Stomach (tissue), 9 donors: ENCODE data around the gene PPP3CA. TPM values are rescaled to one million over a fixed set of nuclear protein-coding genes. Genes with fewer than 3 reads are reported as not detected.

Experiments used
- DNase-seq, 2 donors: peaks; one replicate each; pipeline versions ENCODE4 v3.0.0 to v3.0.0-alpha.2; 2013 to 2019
- H3K27ac ChIP-seq, 5 donors: fragments of 200-600 bp in 4 of 5; sonication (generic) in 4 of 5; one replicate each; pipeline ENCODE4 v1.5.1; 2013 to 2019; ENCODE audit warnings: mild to moderate bottlenecking in 1 of 5, moderate library complexity in 1 of 5
- H3K27me3 ChIP-seq, 3 donors: fragments of 200-600 bp; sonication (generic); one replicate each; pipeline ENCODE4 v1.5.1; 2017 to 2019; ENCODE audit warnings: mixed run types in 1 of 3
- H3K36me3 ChIP-seq, 4 donors: fragments of 200-600 bp; sonication (generic); 1 replicate in 3 of 4; 2 replicates in 1 of 4; pipeline ENCODE4 v1.5.1; 2016 to 2019
- H3K4me1 ChIP-seq, 4 donors: fragments of 200-600 bp; sonication (generic); one replicate each; pipeline ENCODE4 v1.5.1; 2016 to 2019
- H3K4me3 ChIP-seq, 4 donors: fragments of 200-600 bp; sonication (generic) in 3 of 4; one replicate each; pipeline ENCODE4 v1.5.1; 2016 to 2019; ENCODE audit warnings: mild to moderate bottlenecking in 1 of 4
- H3K9me3 ChIP-seq, 4 donors: fragments of 200-600 bp; sonication (generic); one replicate each; pipeline ENCODE4 v1.5.1; 2016 to 2019
- CTCF ChIP-seq, 7 experiments: fragments of 450-650 bp in 4 of 7; fragments of 200-600 bp in 3 of 7; sonication (generic) in 3 of 7; IDR thresholded peaks; one replicate each; pipeline ENCODE4 v1.5.1; 2016 to 2019; ENCODE audit warnings: antibody characterized with exemption in 7 of 7, control low read depth in 2 of 7, mild to moderate bottlenecking in 1 of 7
- EP300 ChIP-seq: sonication (generic); formaldehyde crosslinking; IDR thresholded peaks from one replicate; pipeline ENCODE4 v1.6.1; 2017; ENCODE audit warnings: antibody characterized with exemption
- POLR2A ChIP-seq, 4 donors: fragments of 450-650 bp; IDR thresholded peaks; one replicate each; pipeline ENCODE4 v1.6.1; 2016; ENCODE audit warnings: antibody characterized with exemption in 4 of 4, control low read depth in 2 of 4, mild to moderate bottlenecking in 1 of 4, moderate library complexity in 1 of 4
- POLR2AphosphoS5 ChIP-seq, 3 donors: sonication (generic); formaldehyde crosslinking; IDR thresholded peaks; one replicate each; pipeline ENCODE4 v1.6.1; 2016; ENCODE audit warnings: antibody characterized with exemption in 3 of 3
- WGBS, 5 donors: extraction: QIAGEN DNeasy Blood & Tissue Kit in 3 of 5; methylation state at CpG; one replicate each; pipeline versions ENCODE4 v1.1.5 to v1.1.7; 2013 to 2018; 5-methylcytosine and 5-hydroxymethylcytosine counted together
- intact Hi-C: fragments of 100-400 bp; cut with DNase I; formaldehyde crosslinking; loops from one replicate; pipeline ENCODE4 v1.15.1; 2023; ENCODE audit warnings: low total_unique reads
- polyA plus RNA-seq, 3 donors: library from polyadenylated mRNA; stranded (reverse); fragments of 200-250 nt; gene quantifications; one replicate each; pipeline ENCODE4 v1.2.3, GENCODE V29; 2013
- total RNA-seq, 5 donors: library from RNA; depleted of rRNA; stranded (reverse); fragments of >200 nt; gene quantifications; one replicate each; pipeline versions ENCODE4 v1.1.0 to v1.2.3, GENCODE V29; 2014 to 2016
- donor health status: healthy with polysubstance abuse.
- donor health status: Bipolar disorder and iron deficiency.
- donor health status: healthy.

The PPP3CA gene
- total and polyA plus RNA-seq, 8 donors: 8.9 to 62.4 (median 20.6) TPM

DNA sequence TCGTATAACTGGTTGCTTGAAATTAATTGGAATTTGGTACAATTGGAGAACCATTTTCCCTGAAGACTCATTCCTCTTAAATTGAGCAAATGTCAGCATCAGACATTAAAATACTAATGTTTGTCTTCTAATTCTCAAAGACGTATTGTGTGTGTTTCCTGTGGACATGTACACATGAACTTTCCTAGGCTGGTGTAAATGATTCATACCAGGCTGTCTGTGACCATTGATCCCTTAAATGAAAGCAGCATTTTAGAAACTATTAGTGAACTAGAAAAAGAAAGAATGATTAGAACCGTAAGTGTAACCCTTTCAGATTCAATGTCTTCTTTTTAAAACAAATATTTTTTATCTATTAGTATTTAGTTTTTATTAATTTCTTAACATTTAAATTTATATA, 332.9 kb downstream of the PPP3CA start:
- Histone ChIP-seq H3K27ac (no peak overlapping the region), H3K4me3 (no peak overlapping the region), H3K4me1 (peaks cover 0 to 8% (median 0%) of the 10 kb centered on the region in 4 donors), H3K27me3 (no peaks in the 10 kb centered on the region), H3K36me3 (no peaks in the 10 kb centered on the region), H3K9me3 (no peaks in the 10 kb centered on the region)
- 49 to 58% (median 54%) methylated on average over 3 of the region's 3 CpGs for WGBS, 5 donors
- no peak for DNase-seq
- TF ChIP-seq POLR2AphosphoS5 (IDR thresholded peaks at IDR 0.05): no peak
- no peak for TF ChIP-seq POLR2A (IDR thresholded peaks at IDR 0.05)
- TF ChIP-seq CTCF (IDR thresholded peaks at IDR 0.05): no peak
- no peak for TF ChIP-seq EP300
- intact Hi-C loops: no loop called here

GRCh38 chr4:101010987-101011386, 336.3 kb downstream of the PPP3CA start:
- TF ChIP-seq EP300 (no peak), POLR2AphosphoS5 (IDR thresholded peaks at IDR 0.05) (no peak), POLR2A (IDR thresholded peaks at IDR 0.05) (no peak), CTCF (IDR thresholded peaks at IDR 0.05) (no peak)
- Histone ChIP-seq H3K36me3 (no peaks in the 10 kb centered on the region), H3K9me3 (no peaks in the 10 kb centered on the region), H3K4me3 (no peak overlapping the region), H3K27ac (no peak overlapping the region), H3K27me3 (no peaks in the 10 kb centered on the region), H3K4me1 (peaks cover 0 to 8% (median 0%) of the 10 kb centered on the region in 4 donors)
- intact Hi-C loops: no loop called here
- no peak for DNase-seq
- 45 to 70% (median 63%) methylated on average over 1 of the region's 1 CpG for WGBS, 5 donors

DNA sequence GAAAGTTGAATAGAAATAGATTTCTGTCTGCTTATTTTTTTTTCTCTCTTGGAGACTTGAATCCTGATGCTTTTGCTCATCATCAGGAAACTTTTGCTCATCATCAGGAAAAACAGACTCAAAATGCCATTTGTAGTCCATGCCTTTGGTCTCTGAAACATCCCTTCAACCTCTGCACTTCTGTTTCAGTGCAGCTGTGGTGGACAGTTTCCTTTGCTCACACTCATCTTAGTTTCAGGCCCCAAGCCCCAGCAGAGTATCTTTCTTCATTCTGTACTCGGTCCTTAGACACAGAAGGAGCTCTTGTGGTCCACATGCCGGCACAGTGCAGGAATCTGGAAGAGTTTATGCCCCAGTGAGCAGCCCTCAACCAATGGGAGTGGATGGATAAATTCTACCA, 337.9 kb downstream of the PPP3CA start:
- Histone ChIP-seq H3K4me3 (no peak overlapping the region), H3K27me3 (no peaks in the 10 kb centered on the region), H3K4me1 (peaks cover 0 to 8% (median 0%) of the 10 kb centered on the region in 4 donors), H3K27ac (no peak overlapping the region), H3K9me3 (no peaks in the 10 kb centered on the region), H3K36me3 (no peaks in the 10 kb centered on the region)
- intact Hi-C loops: no loop called here
- WGBS, 5 donors: 74 to 90% (median 83%) methylated on average over 2 of the region's 2 CpGs
- DNase-seq: no peak
- TF ChIP-seq POLR2AphosphoS5 (IDR thresholded peaks at IDR 0.05) (no peak), EP300 (no peak)

DNA sequence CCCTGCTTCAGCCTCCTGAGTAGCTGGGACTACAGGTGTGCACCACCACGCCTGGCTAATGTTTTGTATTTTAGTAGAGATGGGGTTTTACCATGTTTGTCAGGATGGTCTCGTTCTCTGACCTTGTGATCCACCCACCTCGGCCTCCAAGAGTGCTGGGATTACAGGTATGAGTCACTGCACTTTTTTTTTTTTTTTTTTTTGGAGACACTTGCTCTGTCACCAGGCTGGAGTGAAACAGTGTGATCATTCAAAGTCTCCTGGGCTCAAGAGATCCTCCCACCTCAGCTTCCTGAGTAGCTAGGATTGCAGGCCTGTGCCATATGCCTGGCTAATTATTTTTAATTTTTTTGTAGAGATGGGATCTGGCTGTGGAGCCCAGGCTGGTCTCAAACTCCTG, 338.8 kb downstream of the PPP3CA start:
- intact Hi-C loops: no loop called here
- WGBS, 5 donors: 83 to 95% (median 87%) methylated on average over 3 of the region's 3 CpGs
- no peak for TF ChIP-seq POLR2A (IDR thresholded peaks at IDR 0.05)

DNA sequence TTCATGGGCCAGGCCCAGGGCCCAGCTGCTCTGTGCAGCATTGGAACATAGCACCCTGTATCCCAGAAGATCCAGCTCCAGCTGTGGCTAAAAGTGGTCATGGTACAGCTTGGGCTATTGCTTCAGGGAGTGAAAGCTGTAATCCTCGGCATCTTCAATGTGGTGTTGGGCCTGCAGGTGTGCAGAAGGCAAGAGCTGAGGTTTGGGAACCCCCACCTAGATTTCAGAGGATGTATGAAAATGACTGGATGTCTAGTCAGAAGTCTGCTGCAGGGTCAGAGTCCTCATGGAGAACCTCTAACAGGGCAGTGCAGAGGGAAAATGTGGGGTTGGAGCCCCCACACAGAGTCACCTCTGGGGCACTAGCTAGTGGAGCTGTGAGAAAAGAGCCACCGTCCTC, 341.7 kb downstream of the PPP3CA start:
- 58 to 97% (median 90%) methylated on average over 2 of the region's 2 CpGs for WGBS, 5 donors
- H3K27me3 ChIP-seq: no peaks in the 10 kb centered on the region
- H3K36me3 ChIP-seq: no peaks in the 10 kb centered on the region
- intact Hi-C loops: no loop called here
- H3K4me1 ChIP-seq: peaks cover 0 to 8% (median 0%) of the 10 kb centered on the region in 4 donors
- no peak overlapping the region for H3K4me3 ChIP-seq
- TF ChIP-seq EP300: no peak
- TF ChIP-seq CTCF (IDR thresholded peaks at IDR 0.05): no peak
- TF ChIP-seq POLR2A (IDR thresholded peaks at IDR 0.05): no peak
- no peak for TF ChIP-seq POLR2AphosphoS5 (IDR thresholded peaks at IDR 0.05)
- H3K27ac ChIP-seq: no peak overlapping the region
- no peak for DNase-seq
- peaks cover 0 to 12% (median 0%) of the 10 kb centered on the region in 4 donors for H3K9me3 ChIP-seq

More for the DNA sequence above, 338.8 kb downstream of the PPP3CA start:
- DNase-seq: no peak
- Histone ChIP-seq H3K27me3 (no peaks in the 10 kb centered on the region), H3K9me3 (no peaks in the 10 kb centered on the region), H3K4me1 (peaks cover 0 to 8% (median 0%) of the 10 kb centered on the region in 4 donors), H3K36me3 (no peaks in the 10 kb centered on the region), H3K4me3 (no peak overlapping the region), H3K27ac (no peak overlapping the region)
